Gastroesophageal sphincter (tissue), 4 donors: Measurements from ENCODE around the gene CHST15. TPM values are rescaled to one million over a fixed set of nuclear protein-coding genes. Genes with fewer than 3 reads are reported as not detected.

ENCODE experiments used
- ATAC-seq: fragments of 150-250 bp; one replicate; pipeline ENCODE4 v1.9.1; 2016; ENCODE audit warnings: mild to moderate bottlenecking, moderate library complexity
- H3K27ac ChIP-seq, 4 donors: fragments of 200-600 bp; sonication (generic) in 3 of 4; 1 replicate in 3 of 4; 2 replicates in 1 of 4; pipeline ENCODE4 v1.5.1; 2016 to 2019
- H3K27me3 ChIP-seq: fragments of 200-600 bp; sonication (generic); one replicate; pipeline ENCODE4 v1.5.1; 2019
- H3K36me3 ChIP-seq, 2 donors: fragments of 200-600 bp; sonication (generic); one replicate each; pipeline ENCODE4 v1.5.1; 2019; ENCODE audit warnings: control low read depth in 1 of 2
- H3K4me1 ChIP-seq, 3 donors: fragments of 200-600 bp; sonication (generic); 1 replicate in 2 of 3; 2 replicates in 1 of 3; pipeline ENCODE4 v1.5.1; 2016 to 2019; ENCODE audit warnings: control low read depth in 2 of 3
- H3K4me3 ChIP-seq, 2 donors: fragments of 200-600 bp; sonication (generic); one replicate each; pipeline ENCODE4 v1.5.1; 2019; ENCODE audit warnings: mild to moderate bottlenecking in 1 of 2, moderate library complexity in 1 of 2
- H3K9me3 ChIP-seq, 3 donors: fragments of 200-600 bp; sonication (generic); one replicate each; pipeline ENCODE4 v1.5.1; 2017 to 2019; ENCODE audit warnings: control low read depth in 2 of 3
- EP300 ChIP-seq: sonication (generic); formaldehyde crosslinking; IDR thresholded peaks from one replicate; pipeline ENCODE4 v1.6.1; 2017; ENCODE audit warnings: antibody characterized with exemption, mild to moderate bottlenecking
- POLR2A ChIP-seq, 2 donors: fragments of 450-650 bp; IDR thresholded peaks; one replicate each; pipeline ENCODE4 v1.6.1; 2017; ENCODE audit warnings: antibody characterized with exemption in 2 of 2, mild to moderate bottlenecking in 2 of 2, moderate library complexity in 1 of 2
- POLR2AphosphoS5 ChIP-seq: sonication (generic); formaldehyde crosslinking; IDR thresholded peaks from one replicate; pipeline ENCODE4 v1.6.1; 2017; ENCODE audit warnings: antibody characterized with exemption
- WGBS, 2 donors: methylation state at CpG; one replicate each; pipeline ENCODE4 v1.1.5; 2018; ENCODE audit warnings: low coverage in 1 of 2; 5-methylcytosine and 5-hydroxymethylcytosine counted together
- total RNA-seq, 4 donors: library from RNA; depleted of rRNA; stranded (reverse); fragments of >200 nt; gene quantifications; one replicate each; pipeline ENCODE4 v1.1.0, GENCODE V29; 2016
- TF ChIP-seq, protein P1 (sequence below), 4 experiments: fragments of 200-600 bp in 2 of 4; fragments of 450-650 bp in 2 of 4; sonication (generic) in 1 of 4; IDR thresholded peaks; one replicate each; pipeline ENCODE4 v1.5.1; 2017 to 2019; ENCODE audit warnings: antibody characterized with exemption in 4 of 4, mild to moderate bottlenecking in 2 of 4, moderate library complexity in 2 of 4

The CHST15 gene
- total RNA-seq, 4 donors from 2014 or later, result 63.5 to 87.5 (median 74.3) TPM

DNA sequence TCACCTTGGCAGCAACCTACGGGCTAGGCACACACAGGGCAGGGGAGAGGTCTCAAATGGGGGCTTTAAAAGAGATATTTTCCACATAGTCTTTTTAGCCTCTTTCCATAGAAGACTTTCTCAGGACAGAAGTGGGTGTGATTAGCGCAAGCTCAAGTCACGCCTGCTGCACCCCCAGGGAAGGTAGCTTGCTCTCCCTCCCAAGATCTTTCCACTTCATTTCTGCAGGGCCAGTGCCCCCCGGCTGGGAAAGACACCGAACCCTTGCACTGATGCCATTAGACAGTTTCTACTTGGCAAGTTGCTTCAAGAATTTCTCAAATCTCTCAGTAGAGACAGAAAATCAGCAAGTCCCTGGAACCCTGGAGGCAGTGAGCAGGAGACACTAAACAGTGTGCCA is 19.4 kb downstream of the CHST15 start:
- WGBS, 2 donors, result 82 to 87% methylated on average over 3 to 4 of the region's 5 CpGs
- no peak for ATAC-seq
- Histone ChIP-seq H3K36me3 (no peaks in the 10 kb centered on the region), H3K27me3 (no peaks in the 10 kb centered on the region), H3K4me3 (no peak overlapping the region), H3K9me3 (no peaks in the 10 kb centered on the region), H3K27ac (no peak overlapping the region), H3K4me1 (peaks cover 5 to 98% (median 23%) of the 10 kb centered on the region in 3 donors)
- TF ChIP-seq POLR2A (IDR thresholded peaks at IDR 0.05) (no peak), EP300 (no peak), POLR2AphosphoS5 (no peak)
- TF ChIP-seq, protein P1, sequence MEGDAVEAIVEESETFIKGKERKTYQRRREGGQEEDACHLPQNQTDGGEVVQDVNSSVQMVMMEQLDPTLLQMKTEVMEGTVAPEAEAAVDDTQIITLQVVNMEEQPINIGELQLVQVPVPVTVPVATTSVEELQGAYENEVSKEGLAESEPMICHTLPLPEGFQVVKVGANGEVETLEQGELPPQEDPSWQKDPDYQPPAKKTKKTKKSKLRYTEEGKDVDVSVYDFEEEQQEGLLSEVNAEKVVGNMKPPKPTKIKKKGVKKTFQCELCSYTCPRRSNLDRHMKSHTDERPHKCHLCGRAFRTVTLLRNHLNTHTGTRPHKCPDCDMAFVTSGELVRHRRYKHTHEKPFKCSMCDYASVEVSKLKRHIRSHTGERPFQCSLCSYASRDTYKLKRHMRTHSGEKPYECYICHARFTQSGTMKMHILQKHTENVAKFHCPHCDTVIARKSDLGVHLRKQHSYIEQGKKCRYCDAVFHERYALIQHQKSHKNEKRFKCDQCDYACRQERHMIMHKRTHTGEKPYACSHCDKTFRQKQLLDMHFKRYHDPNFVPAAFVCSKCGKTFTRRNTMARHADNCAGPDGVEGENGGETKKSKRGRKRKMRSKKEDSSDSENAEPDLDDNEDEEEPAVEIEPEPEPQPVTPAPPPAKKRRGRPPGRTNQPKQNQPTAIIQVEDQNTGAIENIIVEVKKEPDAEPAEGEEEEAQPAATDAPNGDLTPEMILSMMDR (IDR thresholded peaks at IDR 0.05), result no peak

DNA sequence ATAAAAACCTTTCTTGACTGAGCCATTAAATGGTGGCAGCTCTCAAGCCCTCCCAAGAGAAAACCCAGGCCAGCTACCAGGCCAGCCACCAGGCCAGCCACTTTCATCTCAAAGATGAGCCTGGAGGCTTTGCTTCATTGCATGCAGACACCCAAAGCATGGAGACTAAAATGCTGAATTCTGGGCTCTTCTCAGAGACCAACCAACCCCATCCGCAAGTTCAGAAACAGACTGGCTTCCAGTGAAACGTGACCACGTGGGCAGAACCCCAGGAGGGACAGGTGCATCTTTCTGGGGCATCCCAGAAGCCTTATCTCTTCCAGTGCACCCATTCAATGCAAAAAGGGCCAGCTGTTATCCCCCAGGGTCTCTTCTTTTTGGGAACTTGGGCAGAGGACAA is 20.9 kb downstream of the CHST15 start:
- no peaks in the 10 kb centered on the region for H3K9me3 ChIP-seq
- H3K36me3 ChIP-seq, result no peaks in the 10 kb centered on the region
- no peak for ATAC-seq
- no peaks in the 10 kb centered on the region for H3K27me3 ChIP-seq
- no peak overlapping the region for H3K4me3 ChIP-seq
- peaks cover 5 to 98% (median 21%) of the 10 kb centered on the region in 3 donors for H3K4me1 ChIP-seq
- H3K27ac ChIP-seq, result peak overlapping the region in 2 of 4 donors; percentile 33 to 46
- TF ChIP-seq, protein P1 (IDR thresholded peaks at IDR 0.05), result no peak
- no peak for TF ChIP-seq POLR2AphosphoS5
- no peak for TF ChIP-seq EP300
- TF ChIP-seq POLR2A (IDR thresholded peaks at IDR 0.05), result no peak
- no CpG with 5 or more reads among the region's 3 CpGs for WGBS, 2 donors

DNA sequence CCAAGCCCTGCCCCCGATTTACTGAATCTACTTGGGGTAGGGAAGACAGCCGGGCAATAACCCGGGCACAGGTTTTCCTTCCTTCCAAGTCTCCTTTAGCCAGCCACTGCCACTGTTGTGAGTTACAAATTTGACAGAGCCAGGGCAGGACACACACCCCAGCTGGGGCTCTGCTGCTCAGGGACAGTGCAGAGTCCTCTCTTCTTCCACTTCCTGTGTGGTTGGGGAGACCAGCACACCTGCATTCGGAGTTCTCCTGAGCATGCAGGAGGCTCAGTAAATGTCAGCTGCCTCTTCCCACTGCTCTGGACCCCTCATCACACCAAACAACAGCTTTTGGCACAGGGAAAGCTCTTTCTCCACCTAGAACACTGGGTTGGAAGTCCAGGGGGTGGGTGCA is 21.3 kb downstream of the CHST15 start:
- Histone ChIP-seq H3K27ac (peak overlapping the region in 3 of 4 donors; percentile 33 to 46 (median 37)), H3K4me1 (peaks cover 5 to 98% (median 20%) of the 10 kb centered on the region in 3 donors), H3K27me3 (no peaks in the 10 kb centered on the region), H3K36me3 (no peaks in the 10 kb centered on the region), H3K4me3 (no peak overlapping the region), H3K9me3 (no peaks in the 10 kb centered on the region)
- TF ChIP-seq POLR2AphosphoS5 (no peak), EP300 (no peak), POLR2A (IDR thresholded peaks at IDR 0.05) (no peak)
- TF ChIP-seq, protein P1 (IDR thresholded peaks at IDR 0.05), result no peak
- ATAC-seq, result no peak
- 80 to 82% methylated on average over 1 to 2 of the region's 4 CpGs for WGBS, 2 donors

DNA sequence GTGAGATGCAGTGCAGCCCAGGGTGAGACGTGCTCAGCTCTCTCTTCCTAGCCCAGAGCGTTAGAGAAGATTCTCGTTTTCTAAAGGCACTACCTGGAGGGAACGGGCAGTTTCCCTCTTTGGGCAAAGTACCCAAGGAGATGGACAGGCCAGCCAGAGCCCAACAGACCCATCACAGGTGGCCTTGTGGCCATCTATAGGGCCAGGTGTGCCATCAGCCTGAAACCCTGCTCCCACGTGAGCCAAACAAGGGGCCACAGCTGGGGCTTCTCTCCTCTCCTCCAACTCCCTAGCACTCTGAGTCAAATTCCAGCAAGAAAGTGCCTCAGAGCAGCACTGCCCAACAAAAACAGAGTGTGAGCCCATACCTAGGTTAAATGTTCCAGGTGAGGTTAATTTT is 22.3 kb downstream of the CHST15 start:
- 80 to 100% methylated on average over 1 of the region's 5 CpGs for WGBS, 2 donors
- TF ChIP-seq EP300, result no peak
- no peak for TF ChIP-seq POLR2AphosphoS5
- TF ChIP-seq POLR2A (IDR thresholded peaks at IDR 0.05), result no peak
- TF ChIP-seq, protein P1 (IDR thresholded peaks at IDR 0.05), result no peak
- peak overlapping the region in 3 of 4 donors; percentile 0 to 54 (median 30) for H3K27ac ChIP-seq
- no peaks in the 10 kb centered on the region for H3K36me3 ChIP-seq
- no peaks in the 10 kb centered on the region for H3K9me3 ChIP-seq
- H3K4me3 ChIP-seq, result no peak overlapping the region
- peaks cover 5 to 98% (median 24%) of the 10 kb centered on the region in 3 donors for H3K4me1 ChIP-seq
- no peaks in the 10 kb centered on the region for H3K27me3 ChIP-seq
- no peak for ATAC-seq

DNA sequence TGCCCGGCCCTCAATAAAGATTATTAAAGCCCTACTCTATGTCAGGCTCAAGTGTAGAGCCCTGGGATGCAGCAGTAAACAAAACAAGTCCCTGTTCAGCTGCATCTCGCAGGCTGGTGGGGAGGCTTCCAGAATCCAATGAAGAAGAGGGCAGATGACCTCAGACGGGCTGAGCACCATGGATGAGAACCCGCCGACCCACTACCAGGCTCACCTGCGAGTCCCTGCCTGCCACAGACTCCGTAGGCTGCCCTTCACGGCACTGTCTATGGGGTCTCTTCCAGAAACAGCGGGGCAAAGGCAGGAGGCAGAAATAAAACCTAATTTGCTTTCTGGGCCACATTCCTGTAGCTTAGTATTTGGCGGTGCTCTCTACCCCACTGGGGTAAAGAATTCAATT is 22.7 kb downstream of the CHST15 start:
- Histone ChIP-seq H3K4me3 (no peak overlapping the region), H3K9me3 (no peaks in the 10 kb centered on the region), H3K4me1 (peaks cover 5 to 98% (median 20%) of the 10 kb centered on the region in 3 donors), H3K36me3 (no peaks in the 10 kb centered on the region), H3K27me3 (no peaks in the 10 kb centered on the region), H3K27ac (peak overlapping the region in 3 of 4 donors; percentile 0 to 54 (median 30))
- no peak for ATAC-seq
- 67 to 83% methylated on average over 1 to 2 of the region's 10 CpGs for WGBS, 2 donors
- no peak for TF ChIP-seq POLR2A (IDR thresholded peaks at IDR 0.05)
- no peak for TF ChIP-seq POLR2AphosphoS5
- no peak for TF ChIP-seq EP300
- TF ChIP-seq, protein P1 (IDR thresholded peaks at IDR 0.05), result no peak
